ENCODE results near the gene EFCAB8. TPM values are rescaled to one million over a fixed set of nuclear protein-coding genes. Genes with fewer than 3 reads are reported as not detected.

Gene EFCAB8
- total RNA-seq, 1 donor from 2014 or later = 0.72 TPM

GRCh38 chr20:32893263-32894025, 34.7 kb downstream of the EFCAB8 start:
- DNase-seq = no peak
- intact Hi-C loops (cut with DNase I) = no loop called here
- no peak for ATAC-seq

GRCh38 chr20:32894026-32894483, 35.3 kb downstream of the EFCAB8 start:
- Histone ChIP-seq H3K27ac (no peak overlapping the region), H3K4me1 (no peaks in the 10 kb centered on the region), H3K27me3 (no peaks in the 10 kb centered on the region), H3K9me3 (no peaks in the 10 kb centered on the region), H3K4me3 (no peak overlapping the region), H3K36me3 (no peaks in the 10 kb centered on the region)
- ATAC-seq (no peak), DNase-seq (no peak)
- intact Hi-C loops (cut with DNase I) = no loop called here
- TF ChIP-seq CTCF (IDR thresholded peaks at IDR 0.05) = no peak

More at GRCh38 chr20:32893263-32894025, 34.7 kb downstream of the EFCAB8 start:
- no peak for TF ChIP-seq CTCF (IDR thresholded peaks at IDR 0.05)
- Histone ChIP-seq H3K4me1 (no peaks in the 10 kb centered on the region), H3K4me3 (no peak overlapping the region), H3K27me3 (no peaks in the 10 kb centered on the region), H3K27ac (no peak overlapping the region), H3K9me3 (no peaks in the 10 kb centered on the region), H3K36me3 (no peaks in the 10 kb centered on the region)

- Histone ChIP-seq H3K9me3 (no peaks in the 10 kb centered on the region), H3K27ac (no peak overlapping the region), H3K27me3 (no peaks in the 10 kb centered on the region), H3K4me1 (no peaks in the 10 kb centered on the region), H3K36me3 (no peaks in the 10 kb centered on the region), H3K4me3 (no peak overlapping the region)
- intact Hi-C loops (cut with DNase I) = no loop called here
- no peak for ATAC-seq
- TF ChIP-seq CTCF (IDR thresholded peaks at IDR 0.05) = no peak
- DNase-seq = no peak
These were observed 36.1 kb downstream of the EFCAB8 start for GRCh38 chr20:32894711-32895355.

GRCh38 chr20:32896521-32897280, 38.0 kb downstream of the EFCAB8 start:
- no peak overlapping the region for H3K4me3 ChIP-seq
- no peak for ATAC-seq
- H3K27me3 ChIP-seq = no peaks in the 10 kb centered on the region
- DNase-seq = no peak
- H3K9me3 ChIP-seq = no peaks in the 10 kb centered on the region
- no peak for TF ChIP-seq CTCF (IDR thresholded peaks at IDR 0.05)
- intact Hi-C loops (cut with DNase I) = no loop called here
- no peaks in the 10 kb centered on the region for H3K4me1 ChIP-seq
- H3K36me3 ChIP-seq = no peaks in the 10 kb centered on the region
- no peak overlapping the region for H3K27ac ChIP-seq

GRCh38 chr20:32898729-32899128, 40.0 kb downstream of the EFCAB8 start:
- Histone ChIP-seq H3K9me3 (no peaks in the 10 kb centered on the region), H3K4me3 (no peak overlapping the region), H3K36me3 (no peaks in the 10 kb centered on the region), H3K4me1 (no peaks in the 10 kb centered on the region), H3K27ac (no peak overlapping the region), H3K27me3 (no peaks in the 10 kb centered on the region)
- DNase-seq = no peak
- TF ChIP-seq CTCF (IDR thresholded peaks at IDR 0.05) = no peak
- ATAC-seq = no peak
- intact Hi-C loops (cut with DNase I) = no loop called here

All from upper lobe of right lung (tissue), 1 donor.